NT2/D1 (cell line): ENCODE data around the gene CXCL17.
"Not testable (repeated sequence)": the region's sequence is repeated elsewhere in the genome, so short reads cannot be mapped to it uniquely, and the experiment has no call there.

Source experiments
- DNase-seq: peaks from one replicate; pipeline ENCODE4 v3.0.0-alpha.2; 2011; ENCODE audit warnings: low read depth, low spot score
- H3K27me3 ChIP-seq: 2 replicates; pipeline ENCODE4 v1.6.0; 2011; ENCODE audit warnings: mild to moderate bottlenecking; ENCODE audit not compliant: insufficient read length, insufficient read depth
- H3K36me3 ChIP-seq: 2 replicates; pipeline ENCODE4 v1.6.1; 2011; ENCODE audit warnings: mild to moderate bottlenecking, low read length, mixed read lengths; ENCODE audit not compliant: insufficient read depth, insufficient read length
- H3K4me1 ChIP-seq: 2 replicates; pipeline ENCODE4 v1.5.1; 2011; ENCODE audit not compliant: insufficient read depth, insufficient read length
- H3K4me3 ChIP-seq: 2 replicates; pipeline ENCODE4 v1.5.1; 2011; ENCODE audit warnings: low read depth; ENCODE audit not compliant: insufficient read length
- H3K9ac ChIP-seq: 2 replicates; pipeline ENCODE4 v1.6.0; 2011; ENCODE audit warnings: low read depth; ENCODE audit not compliant: insufficient read length
- H3K9me3 ChIP-seq: 2 replicates; pipeline ENCODE4 v1.5.1; 2011; ENCODE audit warnings: mild to moderate bottlenecking, low read length; ENCODE audit not compliant: insufficient read depth
- SUZ12 ChIP-seq: IDR thresholded peaks from 2 replicates; pipeline ENCODE4 v1.6.1; 2011; ENCODE audit not compliant: insufficient read length, insufficient read depth; ENCODE audit errors: extremely low read depth
- YY1 ChIP-seq: IDR thresholded peaks from 2 replicates; pipeline ENCODE4 v1.6.1; 2011; ENCODE audit not compliant: insufficient read length, insufficient read depth
- ZNF274 ChIP-seq: IDR thresholded peaks from 2 replicates; pipeline ENCODE4 v1.6.1; 2011; ENCODE audit warnings: mild to moderate bottlenecking, low read depth, low read length

Gene CXCL17

GRCh38 chr19:42442833-42443232, at the start of gene CXCL17:
Gene CXCL17, minus strand, starts transcription at chr19:42442946. Its CDS starts 114 bp downstream, at chr19:42442832.
- TF ChIP-seq ZNF274 (no peak), SUZ12 (no peak), YY1 (no peak)
- H3K27me3 ChIP-seq = no peaks in the 10 kb centered on the region
- H3K9me3 ChIP-seq = no peaks in the 10 kb centered on the region
- no peaks in the 10 kb centered on the region for H3K36me3 ChIP-seq
- peaks cover 7% of the 10 kb centered on the region for H3K4me1 ChIP-seq
- no peak within 1 kb of the TSS for H3K4me3 ChIP-seq
- no peak within 1 kb of the TSS for H3K9ac ChIP-seq
- DNase-seq = no peak

- Histone ChIP-seq H3K9ac (no peak overlapping the region), H3K27me3 (no peaks in the 10 kb centered on the region), H3K9me3 (no peaks in the 10 kb centered on the region), H3K4me1 (no peaks in the 10 kb centered on the region), H3K36me3 (no peaks in the 10 kb centered on the region), H3K4me3 (no peak overlapping the region)
- no peak for DNase-seq
- no peak for TF ChIP-seq ZNF274
Measured at GRCh38 chr19:42488783-42489521, 46.2 kb upstream of the CXCL17 start.

- H3K4me1 ChIP-seq = no peaks in the 10 kb centered on the region
- H3K4me3 ChIP-seq = no peak overlapping the region
- TF ChIP-seq SUZ12 (no peak), YY1 (no peak), ZNF274 (no peak)
- H3K27me3 ChIP-seq = no peaks in the 10 kb centered on the region
- no peak overlapping the region for H3K9ac ChIP-seq
- H3K9me3 ChIP-seq = no peaks in the 10 kb centered on the region
- H3K36me3 ChIP-seq = no peaks in the 10 kb centered on the region
- no peak for DNase-seq
Measured at GRCh38 chr19:42487798-42488178, 45.0 kb upstream of the CXCL17 start.

- Histone ChIP-seq H3K9me3 (no peaks in the 10 kb centered on the region), H3K27me3 (no peaks in the 10 kb centered on the region), H3K4me1 (no peaks in the 10 kb centered on the region)
Measured at GRCh38 chr19:42487032-42487797, 44.5 kb upstream of the CXCL17 start.

GRCh38 chr19:42485036-42485435, 42.3 kb upstream of the CXCL17 start:
- H3K4me3 ChIP-seq, H3K27me3 ChIP-seq, H3K9ac ChIP-seq, DNase-seq, H3K4me1 ChIP-seq, H3K9me3 ChIP-seq, H3K36me3 ChIP-seq: not testable (repeated sequence)

More at GRCh38 chr19:42487032-42487797, 44.5 kb upstream of the CXCL17 start:
- Histone ChIP-seq H3K4me3 (no peak overlapping the region), H3K9ac (no peak overlapping the region), H3K36me3 (no peaks in the 10 kb centered on the region)
- TF ChIP-seq ZNF274 (no peak), SUZ12 (no peak), YY1 (no peak)
- no peak for DNase-seq

- H3K36me3 ChIP-seq = no peaks in the 10 kb centered on the region
- no peak overlapping the region for H3K4me3 ChIP-seq
- no peaks in the 10 kb centered on the region for H3K9me3 ChIP-seq
- H3K4me1 ChIP-seq = no peaks in the 10 kb centered on the region
- TF ChIP-seq SUZ12 (no peak), ZNF274 (no peak)
- H3K9ac ChIP-seq = no peak overlapping the region
- no peak for DNase-seq
- no peaks in the 10 kb centered on the region for H3K27me3 ChIP-seq
Measured at GRCh38 chr19:42480335-42481095, 37.8 kb upstream of the CXCL17 start.

GRCh38 chr19:42479736-42480135, 37.0 kb upstream of the CXCL17 start:
- no peak overlapping the region for H3K4me3 ChIP-seq
- H3K27me3 ChIP-seq = no peaks in the 10 kb centered on the region
- H3K9me3 ChIP-seq = no peaks in the 10 kb centered on the region
- H3K36me3 ChIP-seq = no peaks in the 10 kb centered on the region
- TF ChIP-seq SUZ12 (no peak), YY1 (no peak), ZNF274 (no peak)
- no peak overlapping the region for H3K9ac ChIP-seq
- H3K4me1 ChIP-seq = no peaks in the 10 kb centered on the region
- no peak for DNase-seq
